ENCODE data around the gene ARMC9.

DNA sequence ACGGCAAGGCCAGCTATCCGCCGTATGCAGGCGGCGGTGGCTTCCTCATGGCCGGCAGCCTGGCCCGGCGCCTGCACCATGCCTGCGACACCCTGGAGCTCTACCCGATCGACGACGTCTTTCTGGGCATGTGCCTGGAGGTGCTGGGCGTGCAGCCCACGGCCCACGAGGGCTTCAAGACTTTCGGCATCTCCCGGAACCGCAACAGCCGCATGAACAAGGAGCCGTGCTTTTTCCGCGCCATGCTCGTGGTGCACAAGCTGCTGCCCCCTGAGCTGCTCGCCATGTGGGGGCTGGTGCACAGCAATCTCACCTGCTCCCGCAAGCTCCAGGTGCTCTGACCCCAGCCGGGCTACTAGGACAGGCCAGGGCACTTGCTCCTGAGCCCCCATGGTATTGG lies 200.2 kb downstream of the ARMC9 start:
- no peak for TF ChIP-seq JUND (IDR thresholded peaks at IDR 0.05)
- no peak for TF ChIP-seq EZH2 (IDR thresholded peaks at IDR 0.05)
- TF ChIP-seq ZBTB33 (IDR thresholded peaks at IDR 0.05; ENCODE audit: extremely low read depth, insufficient replicate concordance, low read length): no peak
- no peak for TF ChIP-seq POLR2AphosphoS5 (IDR thresholded peaks at IDR 0.05; ENCODE audit: low read depth, low read length)
- TF ChIP-seq, protein P1, sequence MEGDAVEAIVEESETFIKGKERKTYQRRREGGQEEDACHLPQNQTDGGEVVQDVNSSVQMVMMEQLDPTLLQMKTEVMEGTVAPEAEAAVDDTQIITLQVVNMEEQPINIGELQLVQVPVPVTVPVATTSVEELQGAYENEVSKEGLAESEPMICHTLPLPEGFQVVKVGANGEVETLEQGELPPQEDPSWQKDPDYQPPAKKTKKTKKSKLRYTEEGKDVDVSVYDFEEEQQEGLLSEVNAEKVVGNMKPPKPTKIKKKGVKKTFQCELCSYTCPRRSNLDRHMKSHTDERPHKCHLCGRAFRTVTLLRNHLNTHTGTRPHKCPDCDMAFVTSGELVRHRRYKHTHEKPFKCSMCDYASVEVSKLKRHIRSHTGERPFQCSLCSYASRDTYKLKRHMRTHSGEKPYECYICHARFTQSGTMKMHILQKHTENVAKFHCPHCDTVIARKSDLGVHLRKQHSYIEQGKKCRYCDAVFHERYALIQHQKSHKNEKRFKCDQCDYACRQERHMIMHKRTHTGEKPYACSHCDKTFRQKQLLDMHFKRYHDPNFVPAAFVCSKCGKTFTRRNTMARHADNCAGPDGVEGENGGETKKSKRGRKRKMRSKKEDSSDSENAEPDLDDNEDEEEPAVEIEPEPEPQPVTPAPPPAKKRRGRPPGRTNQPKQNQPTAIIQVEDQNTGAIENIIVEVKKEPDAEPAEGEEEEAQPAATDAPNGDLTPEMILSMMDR (IDR thresholded peaks at IDR 0.05 in 2 of 3, conservative IDR thresholded peaks at IDR 0.05 in 1 of 3; ENCODE audit: borderline replicate concordance in 1 of 3, insufficient read depth in 1 of 3, low read depth in 2 of 3, low read length in 2 of 3): no peak
- no peak for TF ChIP-seq ATF3 (IDR thresholded peaks at IDR 0.05)
- no peak for TF ChIP-seq POLR2A (IDR thresholded peaks at IDR 0.05; ENCODE audit: borderline replicate concordance, extremely low read depth, insufficient read depth, insufficient read length)
- TF ChIP-seq, protein P2, sequence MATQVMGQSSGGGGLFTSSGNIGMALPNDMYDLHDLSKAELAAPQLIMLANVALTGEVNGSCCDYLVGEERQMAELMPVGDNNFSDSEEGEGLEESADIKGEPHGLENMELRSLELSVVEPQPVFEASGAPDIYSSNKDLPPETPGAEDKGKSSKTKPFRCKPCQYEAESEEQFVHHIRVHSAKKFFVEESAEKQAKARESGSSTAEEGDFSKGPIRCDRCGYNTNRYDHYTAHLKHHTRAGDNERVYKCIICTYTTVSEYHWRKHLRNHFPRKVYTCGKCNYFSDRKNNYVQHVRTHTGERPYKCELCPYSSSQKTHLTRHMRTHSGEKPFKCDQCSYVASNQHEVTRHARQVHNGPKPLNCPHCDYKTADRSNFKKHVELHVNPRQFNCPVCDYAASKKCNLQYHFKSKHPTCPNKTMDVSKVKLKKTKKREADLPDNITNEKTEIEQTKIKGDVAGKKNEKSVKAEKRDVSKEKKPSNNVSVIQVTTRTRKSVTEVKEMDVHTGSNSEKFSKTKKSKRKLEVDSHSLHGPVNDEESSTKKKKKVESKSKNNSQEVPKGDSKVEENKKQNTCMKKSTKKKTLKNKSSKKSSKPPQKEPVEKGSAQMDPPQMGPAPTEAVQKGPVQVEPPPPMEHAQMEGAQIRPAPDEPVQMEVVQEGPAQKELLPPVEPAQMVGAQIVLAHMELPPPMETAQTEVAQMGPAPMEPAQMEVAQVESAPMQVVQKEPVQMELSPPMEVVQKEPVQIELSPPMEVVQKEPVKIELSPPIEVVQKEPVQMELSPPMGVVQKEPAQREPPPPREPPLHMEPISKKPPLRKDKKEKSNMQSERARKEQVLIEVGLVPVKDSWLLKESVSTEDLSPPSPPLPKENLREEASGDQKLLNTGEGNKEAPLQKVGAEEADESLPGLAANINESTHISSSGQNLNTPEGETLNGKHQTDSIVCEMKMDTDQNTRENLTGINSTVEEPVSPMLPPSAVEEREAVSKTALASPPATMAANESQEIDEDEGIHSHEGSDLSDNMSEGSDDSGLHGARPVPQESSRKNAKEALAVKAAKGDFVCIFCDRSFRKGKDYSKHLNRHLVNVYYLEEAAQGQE (IDR thresholded peaks at IDR 0.05; ENCODE audit: low read depth): no peak
- TF ChIP-seq CBX3 (IDR thresholded peaks at IDR 0.05; ENCODE audit: low read depth): no peak
- TF ChIP-seq EZH2phosphoT487 (IDR thresholded peaks at IDR 0.05; ENCODE audit: borderline replicate concordance): no peak
